ENCODE results near the gene CLEC2L.

The CLEC2L gene

GRCh38 chr7:139534966-139535651, 11.6 kb downstream of the CLEC2L start:
- TF ChIP-seq EZH2phosphoT487 (conservative IDR thresholded peaks at IDR 0.05; ENCODE audit: low read length), result no peak
- no peak for TF ChIP-seq CTCF (IDR thresholded peaks at IDR 0.05; ENCODE audit: insufficient read depth, low read length, poor library complexity, severe bottlenecking)

GRCh38 chr7:139536152-139536551, 12.7 kb downstream of the CLEC2L start:
- TF ChIP-seq EZH2phosphoT487 (conservative IDR thresholded peaks at IDR 0.05; ENCODE audit: low read length) (no peak), CTCF (IDR thresholded peaks at IDR 0.05; ENCODE audit: insufficient read depth, low read length, poor library complexity, severe bottlenecking) (no peak)
- Histone ChIP-seq H3K27me3 (ENCODE audit: low read length) (no peaks in the 10 kb centered on the region), H3K9me2 (replicated peaks; ENCODE audit: insufficient read depth, low read length) (no peaks in the 10 kb centered on the region)

More at GRCh38 chr7:139534966-139535651, 11.6 kb downstream of the CLEC2L start:
- H4K20me1 ChIP-seq (ENCODE audit: low read depth, low read length), result no peaks in the 10 kb centered on the region
- H3K36me3 ChIP-seq (ENCODE audit: low read length), result no peaks in the 10 kb centered on the region
- no peak overlapping the region for H3K27ac ChIP-seq (ENCODE audit: low read depth, low read length)
- no peaks in the 10 kb centered on the region for H3K27me3 ChIP-seq (ENCODE audit: low read length)
- no peak overlapping the region for H3K9ac ChIP-seq (ENCODE audit: low read length)
- no peaks in the 10 kb centered on the region for H3K9me3 ChIP-seq (ENCODE audit: insufficient read depth, low read length)
- no peak overlapping the region for H3K4me3 ChIP-seq (ENCODE audit: insufficient read depth, low read length, poor library complexity, severe bottlenecking)
- no peaks in the 10 kb centered on the region for H3F3A ChIP-seq (ENCODE audit: insufficient read depth)
- no peak overlapping the region for H2AFZ ChIP-seq (ENCODE audit: low read depth, low read length, severe bottlenecking)
- no peak overlapping the region for H3K4me2 ChIP-seq (ENCODE audit: low read depth, low read length, poor library complexity, severe bottlenecking)
- H3K79me2 ChIP-seq (ENCODE audit: insufficient read depth, low read length), result no peaks in the 10 kb centered on the region
- H3K9me2 ChIP-seq (replicated peaks; ENCODE audit: insufficient read depth, low read length), result no peaks in the 10 kb centered on the region

GRCh38 chr7:139538881-139539635, 15.6 kb downstream of the CLEC2L start:
- Histone ChIP-seq H3K9me3 (ENCODE audit: insufficient read depth, low read length) (no peaks in the 10 kb centered on the region), H3K79me2 (ENCODE audit: insufficient read depth, low read length) (no peaks in the 10 kb centered on the region), H3K9ac (ENCODE audit: low read length) (no peak overlapping the region), H3K36me3 (ENCODE audit: low read length) (no peaks in the 10 kb centered on the region), H3K27me3 (ENCODE audit: low read length) (no peaks in the 10 kb centered on the region), H3K9me2 (replicated peaks; ENCODE audit: insufficient read depth, low read length) (no peaks in the 10 kb centered on the region), H3K4me2 (ENCODE audit: low read depth, low read length, poor library complexity, severe bottlenecking) (no peak overlapping the region), H4K20me1 (ENCODE audit: low read depth, low read length) (no peaks in the 10 kb centered on the region), H3K27ac (ENCODE audit: low read depth, low read length) (no peak overlapping the region), H2AFZ (ENCODE audit: low read depth, low read length, severe bottlenecking) (no peak overlapping the region), H3F3A (ENCODE audit: insufficient read depth) (no peaks in the 10 kb centered on the region), H3K4me3 (ENCODE audit: insufficient read depth, low read length, poor library complexity, severe bottlenecking) (no peak overlapping the region)
- TF ChIP-seq EZH2phosphoT487 (conservative IDR thresholded peaks at IDR 0.05; ENCODE audit: low read length) (no peak), CTCF (IDR thresholded peaks at IDR 0.05; ENCODE audit: insufficient read depth, low read length, poor library complexity, severe bottlenecking) (no peak)

More at GRCh38 chr7:139536152-139536551, 12.7 kb downstream of the CLEC2L start:
- H3K4me3 ChIP-seq (ENCODE audit: insufficient read depth, low read length, poor library complexity, severe bottlenecking), result no peak overlapping the region
- H3K36me3 ChIP-seq (ENCODE audit: low read length), result no peaks in the 10 kb centered on the region
- H3K4me2 ChIP-seq (ENCODE audit: low read depth, low read length, poor library complexity, severe bottlenecking), result no peak overlapping the region
- no peak overlapping the region for H3K9ac ChIP-seq (ENCODE audit: low read length)
- H2AFZ ChIP-seq (ENCODE audit: low read depth, low read length, severe bottlenecking), result no peak overlapping the region
- no peak overlapping the region for H3K27ac ChIP-seq (ENCODE audit: low read depth, low read length)
- H3F3A ChIP-seq (ENCODE audit: insufficient read depth), result no peaks in the 10 kb centered on the region
- H3K9me3 ChIP-seq (ENCODE audit: insufficient read depth, low read length), result no peaks in the 10 kb centered on the region
- H4K20me1 ChIP-seq (ENCODE audit: low read depth, low read length), result no peaks in the 10 kb centered on the region
- no peaks in the 10 kb centered on the region for H3K79me2 ChIP-seq (ENCODE audit: insufficient read depth, low read length)
